B cell (primary cell): ENCODE results near the gene CCDC17. TPM values are rescaled to one million over a fixed set of nuclear protein-coding genes. Genes with fewer than 3 reads are reported as not detected.

Source experiments
- ATAC-seq: fragments of 200-7000 bp; cut with Tn5 transposase; one replicate; pipeline ENCODE4 v1.10.0; 2021; ENCODE audit warnings: low read depth, mild to moderate bottlenecking, moderate number of reproducible peaks, moderate library complexity
- CTCF ChIA-PET: fragments of 350-600 bp; sonication (Branson Sonifier 250); formaldehyde crosslinking; loops from one replicate; lab custom pipeline; 2021; ENCODE audit warnings: antibody characterized with exemption, inconsistent platforms; lab: Charles Lee
- POLR2A ChIA-PET: fragments of 350-600 bp; sonication (Branson Sonifier 250); formaldehyde crosslinking; loops from one replicate; lab custom pipeline; 2021; ENCODE audit warnings: antibody characterized with exemption; lab: Charles Lee
- DNase-seq: peaks from one replicate; pipeline ENCODE4 v3.0.0; 2013
- H2AFZ ChIP-seq: 2 replicates; pipeline ENCODE4 v1.6.1; 2012; ENCODE audit warnings: mild to moderate bottlenecking, low read depth, low read length; ENCODE audit not compliant: insufficient read depth, poor library complexity, severe bottlenecking
- H3K27ac ChIP-seq, 2 donors: 1 replicate in 1 of 2; 2 replicates in 1 of 2; pipeline ENCODE4 v1.5.1; 2012 to 2013; ENCODE audit warnings: low read length in 2 of 2, mild to moderate bottlenecking in 2 of 2, moderate library complexity in 1 of 2
- H3K27me3 ChIP-seq, 4 experiments: fragments of 200-600 bp in 1 of 4; sonication (generic) in 1 of 4; replicated peaks in 1 of 4; 1 replicate in 2 of 4; 2 replicates in 2 of 4; pipeline versions ENCODE4 v1.6.1 to v1.7.0; 2013 to 2016; ENCODE audit warnings: low read length in 3 of 4, mild to moderate bottlenecking in 2 of 4, mixed read lengths in 1 of 4, moderate library complexity in 1 of 4; ENCODE audit not compliant: insufficient read depth in 4 of 4, control insufficient read depth in 3 of 4; ENCODE audit errors: control extremely low read depth in 1 of 4
- H3K36me3 ChIP-seq, 2 experiments: replicated peaks in 1 of 2; 1 replicate in 1 of 2; 2 replicates in 1 of 2; pipeline versions ENCODE4 v1.6.1 to v1.7.1; 2013; ENCODE audit warnings: low read length in 1 of 2; ENCODE audit not compliant: insufficient read depth in 2 of 2, control insufficient read depth in 1 of 2; ENCODE audit errors: control extremely low read depth in 1 of 2, extremely low read depth in 1 of 2
- H3K4me1 ChIP-seq, 2 donors: fragments of 200-600 bp in 1 of 2; sonication (generic) in 1 of 2; 1 replicate in 1 of 2; 2 replicates in 1 of 2; pipeline versions ENCODE4 v1.5.1 to v1.6.1; 2013 to 2017; ENCODE audit warnings: low read length in 2 of 2; ENCODE audit not compliant: control insufficient read depth in 2 of 2, insufficient read depth in 2 of 2
- H3K4me2 ChIP-seq: replicated peaks from 2 replicates; pipeline ENCODE3; 2012; ENCODE audit warnings: mild to moderate bottlenecking, low read depth, low read length; ENCODE audit not compliant: poor library complexity, severe bottlenecking
- H3K4me3 ChIP-seq, 5 experiments: fragments of 200-600 bp in 1 of 5; sonication (generic) in 1 of 5; 1 replicate in 3 of 5; 2 replicates in 2 of 5; pipeline versions ENCODE4 v1.5.1 to v1.7.0; 2011 to 2016; ENCODE audit warnings: low read length in 4 of 5, mild to moderate bottlenecking in 4 of 5, low read depth in 2 of 5, control low read depth in 1 of 5, moderate library complexity in 1 of 5; ENCODE audit not compliant: insufficient read depth in 1 of 5; ENCODE audit errors: control extremely low read depth in 1 of 5, extremely low read depth in 1 of 5
- H3K79me2 ChIP-seq: fragments of 200-600 bp; sonication (generic); one replicate; pipeline ENCODE4 v1.6.0; 2016; ENCODE audit warnings: low read length; ENCODE audit not compliant: control insufficient read depth, insufficient read depth
- H3K9ac ChIP-seq: fragments of 200-600 bp; sonication (generic); 2 replicates; pipeline ENCODE4 v1.6.1; 2017; ENCODE audit warnings: mild to moderate bottlenecking, low read length, moderate library complexity
- H3K9me3 ChIP-seq, 3 donors: one replicate each; pipeline versions ENCODE4 v1.6.1 to v1.7.1; 2013; ENCODE audit warnings: low read length in 2 of 3; ENCODE audit not compliant: control insufficient read depth in 2 of 3, insufficient read depth in 1 of 3; ENCODE audit errors: control extremely low read depth in 1 of 3
- H4K20me1 ChIP-seq: 2 replicates; pipeline ENCODE4 v1.6.0; 2012; ENCODE audit warnings: mild to moderate bottlenecking, low read length; ENCODE audit not compliant: insufficient read depth, control insufficient read depth, poor library complexity, severe bottlenecking
- H3K27ac Mint-ChIP-seq: one replicate; pipeline ENCODE4 v1.8.0; 2021; ENCODE audit warnings: mixed read lengths
- H3K27me3 Mint-ChIP-seq: one replicate; pipeline ENCODE4 v1.8.0; 2021; ENCODE audit warnings: mixed read lengths
- H3K4me1 Mint-ChIP-seq: one replicate; pipeline ENCODE4 v1.8.0; 2021; ENCODE audit warnings: mixed read lengths
- H3K4me3 Mint-ChIP-seq: one replicate; pipeline ENCODE4 v1.8.0; 2021; ENCODE audit warnings: mixed read lengths
- H3K9me3 Mint-ChIP-seq: one replicate; pipeline ENCODE4 v1.8.0; 2022; ENCODE audit warnings: mixed read lengths; ENCODE audit not compliant: insufficient read depth
- EZH2 ChIP-seq: IDR thresholded peaks from 2 replicates; pipeline ENCODE4 v1.6.1; 2012; ENCODE audit warnings: borderline replicate concordance, low read depth, mild to moderate bottlenecking, moderate library complexity, low read length; ENCODE audit not compliant: insufficient read depth, poor library complexity, severe bottlenecking
- WGBS: methylation state at CpG from one replicate; pipeline ENCODE4 v1.1.5; 2013; ENCODE audit warnings: missing lambda C conversion rate; ENCODE audit not compliant: insufficient coverage; 5-methylcytosine and 5-hydroxymethylcytosine counted together
- intact Hi-C: fragments of 100-400 bp; cut with micrococcal nuclease; formaldehyde crosslinking; loops from one replicate; pipeline ENCODE4 v1.10.0; 2022
- polyA plus RNA-seq: library from polyadenylated mRNA; depleted of rRNA; stranded (reverse); fragments of >200 nt; gene quantifications from 2 replicates; pipeline ENCODE4 v1.2.3, GENCODE V29; 2012
- total RNA-seq, 2 donors: library from RNA; stranded (reverse); fragments of 120-200 nt in 1 of 2; gene quantifications; 1 replicate in 1 of 2; 2 replicates in 1 of 2; pipeline versions ENCODE4 v1.2.3 to v1.2.4, GENCODE V29; 2013 to 2022
- TF ChIP-seq, protein P1 (sequence below): fragments of 200-600 bp; IDR thresholded peaks from one replicate; pipeline ENCODE4 v1.8.0; 2022; ENCODE audit warnings: antibody characterized with exemption, mild to moderate bottlenecking

Gene CCDC17
- total and polyA plus RNA-seq, 2 donors (not counting 1 experiment from before 2014, with no cell fraction given): 2.9 to 8.2 TPM

DNA sequence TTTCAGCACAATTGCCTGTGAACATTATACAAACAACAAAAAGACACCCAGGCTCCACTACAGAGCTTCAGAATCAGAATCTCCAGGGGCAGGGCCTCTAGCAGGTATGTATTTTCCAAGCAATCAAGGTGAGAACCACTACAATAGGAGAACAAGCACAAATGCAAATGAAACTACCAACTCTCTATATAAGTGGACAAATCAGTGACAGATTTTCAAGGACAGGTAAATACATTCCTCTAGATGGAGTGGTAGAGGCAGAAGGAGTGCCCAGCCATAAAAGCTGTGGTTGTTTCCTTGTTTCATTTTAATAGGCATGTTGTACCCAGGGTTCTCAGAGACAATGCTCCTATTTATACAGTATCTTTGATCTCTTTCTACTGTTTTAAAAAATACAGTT is 20.1 kb upstream of the CCDC17 start:
- peaks cover 25% of the 10 kb centered on the region for H3K79me2 ChIP-seq
- DNase-seq: no peak
- no peak overlapping the region for H3K9ac ChIP-seq
- no peak for ATAC-seq
- H3K4me1 ChIP-seq: peaks cover 8 to 11% of the 10 kb centered on the region in 2 donors
- Mint-ChIP-seq H3K27me3 (no peaks in the 10 kb centered on the region), H3K4me3 (no peak overlapping the region), H3K4me1 (peaks cover 29% of the 10 kb centered on the region), H3K27ac (no peak overlapping the region), H3K9me3 (no peaks in the 10 kb centered on the region)
- H3K36me3 ChIP-seq: peaks cover 3 to 34% of the 10 kb centered on the region in 2 experiments
- no peak overlapping the region for H3K4me2 ChIP-seq
- no peak overlapping the region for H3K4me3 ChIP-seq
- no peak overlapping the region for H2AFZ ChIP-seq
- H4K20me1 ChIP-seq: peaks cover 18% of the 10 kb centered on the region
- POLR2A ChIA-PET: interaction anchor here (0.6 kb wide), 1 partner anchor 67 kb away, joined by 3 read pairs; no protein-coding TSS in a partner anchor
- CTCF ChIA-PET: no interaction called here
- no peak for TF ChIP-seq EZH2
- TF ChIP-seq, protein P1, sequence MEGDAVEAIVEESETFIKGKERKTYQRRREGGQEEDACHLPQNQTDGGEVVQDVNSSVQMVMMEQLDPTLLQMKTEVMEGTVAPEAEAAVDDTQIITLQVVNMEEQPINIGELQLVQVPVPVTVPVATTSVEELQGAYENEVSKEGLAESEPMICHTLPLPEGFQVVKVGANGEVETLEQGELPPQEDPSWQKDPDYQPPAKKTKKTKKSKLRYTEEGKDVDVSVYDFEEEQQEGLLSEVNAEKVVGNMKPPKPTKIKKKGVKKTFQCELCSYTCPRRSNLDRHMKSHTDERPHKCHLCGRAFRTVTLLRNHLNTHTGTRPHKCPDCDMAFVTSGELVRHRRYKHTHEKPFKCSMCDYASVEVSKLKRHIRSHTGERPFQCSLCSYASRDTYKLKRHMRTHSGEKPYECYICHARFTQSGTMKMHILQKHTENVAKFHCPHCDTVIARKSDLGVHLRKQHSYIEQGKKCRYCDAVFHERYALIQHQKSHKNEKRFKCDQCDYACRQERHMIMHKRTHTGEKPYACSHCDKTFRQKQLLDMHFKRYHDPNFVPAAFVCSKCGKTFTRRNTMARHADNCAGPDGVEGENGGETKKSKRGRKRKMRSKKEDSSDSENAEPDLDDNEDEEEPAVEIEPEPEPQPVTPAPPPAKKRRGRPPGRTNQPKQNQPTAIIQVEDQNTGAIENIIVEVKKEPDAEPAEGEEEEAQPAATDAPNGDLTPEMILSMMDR: no peak
- H3K9me3 ChIP-seq: no peaks in the 10 kb centered on the region
- intact Hi-C loops: no loop called here
- H3K27ac ChIP-seq: peak overlapping the region in 1 of 2 donors; percentile 14
- H3K27me3 ChIP-seq: no peaks in the 10 kb centered on the region

DNA sequence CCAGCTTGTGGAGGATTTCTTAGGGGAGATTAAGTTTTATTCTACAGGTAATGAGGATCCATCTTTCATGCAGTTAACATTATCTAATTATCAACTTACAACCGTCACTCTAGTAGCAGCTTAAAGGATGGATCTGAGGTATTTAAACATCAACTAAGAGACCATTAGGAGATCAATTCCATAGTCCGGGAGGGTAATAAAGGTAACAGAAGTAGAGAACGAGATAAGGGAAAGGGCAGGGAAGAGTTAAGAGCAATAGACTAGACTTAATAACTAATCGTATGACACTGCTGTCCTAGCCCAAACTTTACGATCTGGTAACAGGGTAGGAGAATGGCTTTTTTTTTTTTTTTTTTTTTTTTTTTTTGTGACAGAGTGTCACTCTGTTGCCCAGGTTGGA is 19.5 kb upstream of the CCDC17 start:
- CTCF ChIA-PET: no interaction called here
- no peak overlapping the region for H3K27ac Mint-ChIP-seq

More for the DNA sequence above, 19.5 kb upstream of the CCDC17 start:
- ATAC-seq (no peak), DNase-seq (no peak)
- Mint-ChIP-seq H3K4me1 (peaks cover 28% of the 10 kb centered on the region), H3K27me3 (no peaks in the 10 kb centered on the region), H3K9me3 (no peaks in the 10 kb centered on the region), H3K4me3 (no peak overlapping the region)
- no peaks in the 10 kb centered on the region for H3K9me3 ChIP-seq
- intact Hi-C loops: no loop called here
- H3K9ac ChIP-seq: no peak overlapping the region
- no peak overlapping the region for H3K4me2 ChIP-seq
- H3K4me3 ChIP-seq: no peak overlapping the region
- peaks cover 7 to 41% of the 10 kb centered on the region in 2 experiments for H3K36me3 ChIP-seq
- POLR2A ChIA-PET: interaction anchor here (0.6 kb wide), 1 partner anchor 66 kb away, joined by 3 read pairs; no protein-coding TSS in a partner anchor
- H2AFZ ChIP-seq: no peak overlapping the region
- H3K79me2 ChIP-seq: peaks cover 23% of the 10 kb centered on the region
- TF ChIP-seq, protein P1: no peak
- TF ChIP-seq EZH2: no peak
- H3K27ac ChIP-seq: no peak overlapping the region
- peaks cover 15% of the 10 kb centered on the region for H4K20me1 ChIP-seq
- peaks cover 8 to 11% of the 10 kb centered on the region in 2 donors for H3K4me1 ChIP-seq
- WGBS: no CpG with 5 or more reads among the region's 5 CpGs
- H3K27me3 ChIP-seq: no peaks in the 10 kb centered on the region
